HEK293 (cell line): ENCODE measurements around the gene MUS81.

Source experiments
- CTCF ChIP-seq: fragments of 450-650 bp; formaldehyde crosslinking; IDR thresholded peaks from 2 replicates; pipeline ENCODE4 v1.5.1; 2016; ENCODE audit warnings: missing biosample characterization, missing genetic modification characterization
- REST ChIP-seq: fragments of 450-650 bp; formaldehyde crosslinking; IDR thresholded peaks from 2 replicates; pipeline ENCODE4 v1.5.1; 2016; ENCODE audit warnings: missing biosample characterization, missing genetic modification characterization
- ZNF626 ChIP-seq: fragments of 450-650 bp; sonication (Bioruptor Pico); formaldehyde crosslinking; IDR thresholded peaks from 2 replicates; pipeline ENCODE4 v1.5.1; 2018; ENCODE audit warnings: missing biosample characterization, missing genetic modification characterization, inconsistent platforms

- TF ChIP-seq REST (tag by site-specific recombination): no peak
- TF ChIP-seq CTCF (tag by site-specific recombination): no peak
- no peak for TF ChIP-seq ZNF626
These were observed 19.4 kb downstream of the MUS81 start, which contains the start of gene CTSW for GRCh38 chr11:65879617-65880016.
